KMS-11 (cell line): ENCODE data around the gene MT1F.

ENCODE experiments used
- H2AFZ ChIP-seq: fragments of 200-600 bp; sonication (generic); 2 replicates; pipeline ENCODE4 v1.6.1; 2016; ENCODE audit warnings: antibody characterized with exemption, mixed run types, low read depth
- H3K27ac ChIP-seq: fragments of 200-600 bp; sonication (generic); 2 replicates; pipeline ENCODE4 v1.6.1; 2016; ENCODE audit warnings: mild to moderate bottlenecking, mixed run types
- H3K27me3 ChIP-seq: fragments of 200-600 bp; sonication (generic); 2 replicates; pipeline ENCODE4 v1.6.1; 2017; ENCODE audit warnings: mild to moderate bottlenecking, low read depth, mixed run types, moderate library complexity; ENCODE audit not compliant: insufficient read depth
- H3K36me3 ChIP-seq: fragments of 200-600 bp; sonication (generic); 2 replicates; pipeline ENCODE4 v1.6.1; 2017; ENCODE audit warnings: mild to moderate bottlenecking, mixed run types; ENCODE audit not compliant: insufficient read depth
- H3K4me1 ChIP-seq: fragments of 200-600 bp; sonication (generic); 2 replicates; pipeline ENCODE4 v1.6.1; 2016; ENCODE audit warnings: mild to moderate bottlenecking, low read depth, mixed run types; ENCODE audit not compliant: poor library complexity, severe bottlenecking
- H3K4me2 ChIP-seq: fragments of 200-600 bp; sonication (generic); 2 replicates; pipeline ENCODE4 v1.7.0; 2016; ENCODE audit warnings: mild to moderate bottlenecking, mixed run types
- H3K4me3 ChIP-seq: fragments of 200-600 bp; sonication (generic); IDR thresholded peaks from 2 replicates; pipeline ENCODE4 v1.6.1; 2017; ENCODE audit warnings: low read depth, low read length, mixed read lengths; ENCODE audit not compliant: insufficient read depth
- H3K79me2 ChIP-seq: fragments of 200-600 bp; sonication (generic); 2 replicates; pipeline ENCODE4 v1.6.1; 2016; ENCODE audit warnings: low read depth, mixed run types; ENCODE audit not compliant: insufficient read depth
- H3K9ac ChIP-seq: fragments of 200-600 bp; sonication (generic); 2 replicates; pipeline ENCODE4 v1.6.1; 2016; ENCODE audit warnings: mild to moderate bottlenecking, mixed run types
- H4K20me1 ChIP-seq: fragments of 200-600 bp; sonication (generic); 2 replicates; pipeline ENCODE4 v1.6.1; 2016; ENCODE audit warnings: mild to moderate bottlenecking, mixed run types; ENCODE audit not compliant: insufficient read depth
- TF ChIP-seq, protein P1 (sequence below): fragments of 200-600 bp; sonication (generic); conservative IDR thresholded peaks from 2 replicates; pipeline ENCODE4 v1.6.1; 2017; ENCODE audit warnings: low read depth, mild to moderate bottlenecking, antibody characterized with exemption, low read length, moderate library complexity, mixed read lengths

Gene MT1F

DNA sequence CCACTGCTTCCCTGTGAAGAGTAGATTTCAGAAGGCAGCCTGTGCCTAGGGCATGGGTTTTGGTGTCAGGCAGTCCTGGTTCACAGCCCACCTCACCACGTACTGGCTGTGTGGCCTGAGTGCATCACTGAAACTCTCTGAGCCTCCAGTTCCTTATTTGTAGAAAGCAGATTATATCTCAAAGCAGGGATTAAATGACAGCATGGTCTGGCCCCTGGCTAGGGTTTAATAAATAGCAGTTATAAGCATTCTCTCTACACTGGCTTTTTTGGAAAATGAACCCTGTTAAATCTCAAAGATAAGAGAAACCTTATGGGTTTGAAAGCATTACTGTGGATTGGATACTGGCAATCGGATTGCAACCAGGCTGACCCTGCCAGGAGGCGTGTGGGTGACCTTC is 28.2 kb upstream of the MT1F start:
- Histone ChIP-seq H3K4me1 (no peaks in the 10 kb centered on the region), H3K79me2 (no peaks in the 10 kb centered on the region), H3K4me3 (no peak overlapping the region), H2AFZ (no peak overlapping the region), H3K9ac (no peak overlapping the region), H3K27me3 (peaks cover under 1% of the 10 kb centered on the region; the same call in 1 of the 2 replicates), H3K4me2 (no peak overlapping the region), H4K20me1 (no peaks in the 10 kb centered on the region), H3K36me3 (no peaks in the 10 kb centered on the region), H3K27ac (no peak overlapping the region)
- TF ChIP-seq, protein P1, sequence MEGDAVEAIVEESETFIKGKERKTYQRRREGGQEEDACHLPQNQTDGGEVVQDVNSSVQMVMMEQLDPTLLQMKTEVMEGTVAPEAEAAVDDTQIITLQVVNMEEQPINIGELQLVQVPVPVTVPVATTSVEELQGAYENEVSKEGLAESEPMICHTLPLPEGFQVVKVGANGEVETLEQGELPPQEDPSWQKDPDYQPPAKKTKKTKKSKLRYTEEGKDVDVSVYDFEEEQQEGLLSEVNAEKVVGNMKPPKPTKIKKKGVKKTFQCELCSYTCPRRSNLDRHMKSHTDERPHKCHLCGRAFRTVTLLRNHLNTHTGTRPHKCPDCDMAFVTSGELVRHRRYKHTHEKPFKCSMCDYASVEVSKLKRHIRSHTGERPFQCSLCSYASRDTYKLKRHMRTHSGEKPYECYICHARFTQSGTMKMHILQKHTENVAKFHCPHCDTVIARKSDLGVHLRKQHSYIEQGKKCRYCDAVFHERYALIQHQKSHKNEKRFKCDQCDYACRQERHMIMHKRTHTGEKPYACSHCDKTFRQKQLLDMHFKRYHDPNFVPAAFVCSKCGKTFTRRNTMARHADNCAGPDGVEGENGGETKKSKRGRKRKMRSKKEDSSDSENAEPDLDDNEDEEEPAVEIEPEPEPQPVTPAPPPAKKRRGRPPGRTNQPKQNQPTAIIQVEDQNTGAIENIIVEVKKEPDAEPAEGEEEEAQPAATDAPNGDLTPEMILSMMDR = no peak

- TF ChIP-seq, protein P1 = no peak
- Histone ChIP-seq H2AFZ (no peak overlapping the region), H3K79me2 (no peaks in the 10 kb centered on the region), H3K36me3 (no peaks in the 10 kb centered on the region), H3K9ac (no peak overlapping the region), H4K20me1 (no peaks in the 10 kb centered on the region), H3K27me3 (peaks cover 3% of the 10 kb centered on the region; the same call in 1 of the 2 replicates), H3K4me1 (no peaks in the 10 kb centered on the region), H3K4me2 (no peak overlapping the region), H3K27ac (no peak overlapping the region), H3K4me3 (no peak overlapping the region)
Measured at GRCh38 chr16:56630134-56630533, 27.6 kb upstream of the MT1F start.

GRCh38 chr16:56631197-56631596 is 26.6 kb upstream of the MT1F start:
- H3K4me1 ChIP-seq = no peaks in the 10 kb centered on the region

DNA sequence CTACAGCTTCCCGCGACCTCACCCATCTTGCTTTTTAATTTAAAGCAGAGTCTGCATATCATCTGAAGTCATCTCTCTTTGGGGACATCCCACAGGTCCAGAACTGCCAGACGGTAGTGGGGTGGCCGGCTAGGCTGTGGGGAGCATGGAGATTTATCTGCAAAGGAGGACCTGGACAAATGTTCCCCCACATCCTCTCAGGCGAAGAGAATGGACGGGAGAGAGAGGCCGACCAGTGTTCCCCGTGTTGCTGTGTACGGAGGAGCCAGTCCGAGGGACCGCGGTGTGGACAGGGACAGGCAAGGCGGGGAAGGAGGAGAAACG is 26.0 kb upstream of the MT1F start:
- Histone ChIP-seq H3K27ac (no peak overlapping the region), H2AFZ (no peak overlapping the region)

More at GRCh38 chr16:56631197-56631596, 26.6 kb upstream of the MT1F start:
- no peak overlapping the region for H3K4me2 ChIP-seq
- TF ChIP-seq, protein P1 = no peak
- H3K27ac ChIP-seq = no peak overlapping the region
- H3K79me2 ChIP-seq = no peaks in the 10 kb centered on the region
- no peak overlapping the region for H3K4me3 ChIP-seq
- H2AFZ ChIP-seq = no peak overlapping the region
- H4K20me1 ChIP-seq = no peaks in the 10 kb centered on the region
- no peak overlapping the region for H3K9ac ChIP-seq
- H3K36me3 ChIP-seq = no peaks in the 10 kb centered on the region
- H3K27me3 ChIP-seq = peaks cover 6% of the 10 kb centered on the region; the same call in 1 of the 2 replicates

More for the DNA sequence above, 26.0 kb upstream of the MT1F start:
- no peak overlapping the region for H3K4me2 ChIP-seq
- H3K79me2 ChIP-seq = no peaks in the 10 kb centered on the region
- no peak overlapping the region for H3K4me3 ChIP-seq
- TF ChIP-seq, protein P1 = no peak
- H3K36me3 ChIP-seq = no peaks in the 10 kb centered on the region
- no peaks in the 10 kb centered on the region for H4K20me1 ChIP-seq
- H3K9ac ChIP-seq = no peak overlapping the region
- H3K4me1 ChIP-seq = no peaks in the 10 kb centered on the region
- peaks cover 6% of the 10 kb centered on the region; the same call in 1 of the 2 replicates for H3K27me3 ChIP-seq
